ENCODE measurements around the gene TTK. TPM values are rescaled to one million over a fixed set of nuclear protein-coding genes. Genes with fewer than 3 reads are reported as not detected.

Gene TTK
- total RNA-seq, 4 donors from 2014 or later, result 0.83 to 1.6 TPM; not detected in 2

- H3K9me3 ChIP-seq, result no peaks in the 10 kb centered on the region
- H3K4me3 ChIP-seq, result no peak overlapping the region
- H3K27me3 ChIP-seq, result no peaks in the 10 kb centered on the region
- H3K4me1 ChIP-seq, result no peaks in the 10 kb centered on the region
- DNase-seq (ENCODE audit: extremely low spot score), result no peak
- 91% methylated on average over 1 of the region's 1 CpG for WGBS
- TF ChIP-seq CTCF (IDR thresholded peaks at IDR 0.05) (no peak), EP300 (IDR thresholded peaks at IDR 0.05) (no peak), POLR2AphosphoS5 (IDR thresholded peaks at IDR 0.05) (no peak), POLR2A (IDR thresholded peaks at IDR 0.05; ENCODE audit: low read depth) (no peak)
- H3K27ac ChIP-seq (replicated peaks in 1 of 4), result no peak overlapping the region
- intact Hi-C loops (cut with DNase I), result no loop called here
- no peaks in the 10 kb centered on the region for H3K36me3 ChIP-seq
Measured at GRCh38 chr6:79989641-79990040, 14.8 kb upstream of the TTK start.

- H3K27me3 ChIP-seq, result no peaks in the 10 kb centered on the region
- H3K36me3 ChIP-seq, result no peaks in the 10 kb centered on the region
- no peak overlapping the region for H3K27ac ChIP-seq (replicated peaks in 1 of 4)
- DNase-seq (ENCODE audit: extremely low spot score), result no peak
- no peak overlapping the region for H3K4me3 ChIP-seq
- no peaks in the 10 kb centered on the region for H3K9me3 ChIP-seq
- H3K4me1 ChIP-seq, result no peaks in the 10 kb centered on the region
- intact Hi-C loops (cut with DNase I), result no loop called here
- TF ChIP-seq CTCF (IDR thresholded peaks at IDR 0.05) (no peak), EP300 (IDR thresholded peaks at IDR 0.05) (no peak), POLR2AphosphoS5 (IDR thresholded peaks at IDR 0.05) (no peak), POLR2A (IDR thresholded peaks at IDR 0.05; ENCODE audit: low read depth) (no peak)
- 48% methylated on average over 2 of the region's 2 CpGs for WGBS
Measured at GRCh38 chr6:79993012-79993910, 11.2 kb upstream of the TTK start.

GRCh38 chr6:79993911-79994309 lies 10.5 kb upstream of the TTK start:
- TF ChIP-seq CTCF (IDR thresholded peaks at IDR 0.05), result no peak
- TF ChIP-seq POLR2AphosphoS5 (IDR thresholded peaks at IDR 0.05), result no peak
- no peak for TF ChIP-seq EP300 (IDR thresholded peaks at IDR 0.05)
- TF ChIP-seq POLR2A (IDR thresholded peaks at IDR 0.05; ENCODE audit: low read depth), result no peak
- no peaks in the 10 kb centered on the region for H3K27me3 ChIP-seq
- H3K36me3 ChIP-seq, result no peaks in the 10 kb centered on the region
- no peak for DNase-seq (ENCODE audit: extremely low spot score)
- no peak overlapping the region for H3K27ac ChIP-seq (replicated peaks in 1 of 4)
- intact Hi-C loops (cut with DNase I), result no loop called here
- no peaks in the 10 kb centered on the region for H3K9me3 ChIP-seq
- no peak overlapping the region for H3K4me3 ChIP-seq
- no peaks in the 10 kb centered on the region for H3K4me1 ChIP-seq

- no peaks in the 10 kb centered on the region for H3K36me3 ChIP-seq
- H3K9me3 ChIP-seq, result no peaks in the 10 kb centered on the region
- TF ChIP-seq EP300 (IDR thresholded peaks at IDR 0.05), result no peak
- TF ChIP-seq CTCF (IDR thresholded peaks at IDR 0.05), result no peak
- no peak for TF ChIP-seq POLR2A (IDR thresholded peaks at IDR 0.05; ENCODE audit: low read depth)
- TF ChIP-seq POLR2AphosphoS5 (IDR thresholded peaks at IDR 0.05), result no peak
- H3K4me1 ChIP-seq, result no peaks in the 10 kb centered on the region
- H3K4me3 ChIP-seq, result no peak overlapping the region
- 61% methylated on average over 1 of the region's 1 CpG for WGBS
- H3K27me3 ChIP-seq, result no peaks in the 10 kb centered on the region
- no peak for DNase-seq (ENCODE audit: extremely low spot score)
- H3K27ac ChIP-seq (replicated peaks in 1 of 4), result no peak overlapping the region
- intact Hi-C loops (cut with DNase I), result no loop called here
Measured at GRCh38 chr6:79997728-79998127, 6.7 kb upstream of the TTK start.
